Type B pancreatic cell (in vitro differentiated cells): ENCODE results near the gene USP19. TPM values are rescaled to one million over a fixed set of nuclear protein-coding genes. Genes with fewer than 3 reads are reported as not detected.
A peak's percentile ranks its signal among the peaks of the same experiment; 100 is the strongest.

Experiments used
- DNase-seq: peaks from one replicate; pipeline ENCODE4 v3.0.0; 2021; ENCODE audit warnings: mixed read lengths; ENCODE audit not compliant: unreplicated experiment; ENCODE audit errors: extremely low spot score
- H3K27ac Mint-ChIP-seq: 2 replicates; pipeline ENCODE4 v1.8.0; 2021; ENCODE audit warnings: mild to moderate bottlenecking, mixed read lengths
- H3K27me3 Mint-ChIP-seq: 2 replicates; pipeline ENCODE4 v1.8.0; 2021; ENCODE audit warnings: mixed read lengths
- H3K36me3 Mint-ChIP-seq: 2 replicates; pipeline ENCODE4 v1.8.0; 2021; ENCODE audit warnings: mixed read lengths
- H3K4me1 Mint-ChIP-seq: one replicate; pipeline ENCODE4 v1.8.0; 2021; ENCODE audit warnings: mixed read lengths; ENCODE audit not compliant: unreplicated experiment
- H3K4me3 Mint-ChIP-seq: 2 replicates; pipeline ENCODE4 v1.8.0; 2021; ENCODE audit warnings: mild to moderate bottlenecking, mixed read lengths
- H3K9me3 Mint-ChIP-seq: 2 replicates; pipeline ENCODE4 v1.8.0; 2021; ENCODE audit warnings: mixed read lengths
- total RNA-seq: library from RNA; stranded (reverse); gene quantifications from 2 replicates; pipeline ENCODE4 v1.2.1, GENCODE V29; 2021; ENCODE audit warnings: low replicate concordance
- TF ChIP-seq, protein P1 (sequence below): fragments of 200-600 bp; sonication (generic); conservative IDR thresholded peaks from 2 replicates; pipeline ENCODE4 v1.5.0; 2021; ENCODE audit warnings: antibody characterized with exemption, mild to moderate bottlenecking

Gene USP19
- total RNA-seq, 1 donor from 2014 or later, result 86.4 TPM

DNA sequence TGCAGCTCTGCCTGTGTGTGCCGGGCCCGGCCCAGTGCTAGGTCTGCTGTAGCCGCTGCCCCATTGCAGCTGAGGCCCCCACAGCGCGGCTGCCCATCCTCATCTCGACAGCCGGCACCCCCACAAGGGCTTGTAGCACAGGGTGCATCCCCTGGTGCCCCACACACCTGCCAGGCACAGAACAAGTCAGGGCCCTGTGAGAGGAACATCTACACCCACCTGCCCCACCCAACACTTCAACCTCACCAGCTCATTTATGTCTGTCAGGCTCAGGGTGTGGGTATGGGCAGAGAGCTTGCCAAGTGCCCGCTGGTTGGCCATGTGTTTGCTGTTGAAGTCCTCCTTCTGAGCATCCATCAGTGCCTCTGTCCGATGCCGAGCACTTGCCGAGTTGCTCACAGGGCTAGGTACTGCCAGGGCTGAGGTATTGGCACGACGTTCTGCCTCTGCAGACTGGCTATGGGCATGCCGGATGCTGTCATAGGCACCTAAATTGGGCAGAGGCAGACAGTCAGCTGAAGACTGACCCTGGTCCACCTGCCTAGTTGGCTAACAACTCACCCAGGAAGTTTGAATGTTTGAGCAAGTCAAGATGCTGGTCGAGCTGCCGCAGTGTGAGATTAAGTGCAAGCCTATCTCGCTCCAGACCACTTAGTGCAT is 2.4 kb upstream of the USP19 start:
- H3K4me1 Mint-ChIP-seq, result peaks cover 3% of the 10 kb centered on the region
- H3K27ac Mint-ChIP-seq, result no peak overlapping the region
- TF ChIP-seq, protein P1, sequence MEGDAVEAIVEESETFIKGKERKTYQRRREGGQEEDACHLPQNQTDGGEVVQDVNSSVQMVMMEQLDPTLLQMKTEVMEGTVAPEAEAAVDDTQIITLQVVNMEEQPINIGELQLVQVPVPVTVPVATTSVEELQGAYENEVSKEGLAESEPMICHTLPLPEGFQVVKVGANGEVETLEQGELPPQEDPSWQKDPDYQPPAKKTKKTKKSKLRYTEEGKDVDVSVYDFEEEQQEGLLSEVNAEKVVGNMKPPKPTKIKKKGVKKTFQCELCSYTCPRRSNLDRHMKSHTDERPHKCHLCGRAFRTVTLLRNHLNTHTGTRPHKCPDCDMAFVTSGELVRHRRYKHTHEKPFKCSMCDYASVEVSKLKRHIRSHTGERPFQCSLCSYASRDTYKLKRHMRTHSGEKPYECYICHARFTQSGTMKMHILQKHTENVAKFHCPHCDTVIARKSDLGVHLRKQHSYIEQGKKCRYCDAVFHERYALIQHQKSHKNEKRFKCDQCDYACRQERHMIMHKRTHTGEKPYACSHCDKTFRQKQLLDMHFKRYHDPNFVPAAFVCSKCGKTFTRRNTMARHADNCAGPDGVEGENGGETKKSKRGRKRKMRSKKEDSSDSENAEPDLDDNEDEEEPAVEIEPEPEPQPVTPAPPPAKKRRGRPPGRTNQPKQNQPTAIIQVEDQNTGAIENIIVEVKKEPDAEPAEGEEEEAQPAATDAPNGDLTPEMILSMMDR, result no peak
- DNase-seq, result no peak
- H3K36me3 Mint-ChIP-seq, result no peaks in the 10 kb centered on the region
- no peaks in the 10 kb centered on the region for H3K27me3 Mint-ChIP-seq
- H3K4me3 Mint-ChIP-seq, result no peak overlapping the region
- no peaks in the 10 kb centered on the region for H3K9me3 Mint-ChIP-seq

DNA sequence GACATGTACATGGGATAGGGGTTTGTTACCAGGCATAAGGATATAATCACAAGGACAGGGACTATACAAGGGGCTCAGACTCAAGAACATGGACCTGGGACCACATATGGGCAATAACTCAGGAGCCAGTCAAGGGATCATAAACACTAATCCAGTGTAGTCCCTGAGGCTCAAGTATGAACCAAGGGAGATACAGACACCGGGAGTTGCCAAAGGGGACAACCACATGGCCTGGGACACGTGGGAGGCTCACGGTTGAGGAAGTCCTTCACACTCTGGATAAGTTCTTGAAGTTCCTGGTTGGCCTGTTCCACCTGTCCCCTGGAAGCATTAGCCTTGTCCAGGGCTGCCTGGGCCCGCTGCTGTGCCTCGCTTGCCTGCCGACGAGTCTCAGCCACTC is 1.8 kb upstream of the USP19 start:
- TF ChIP-seq, protein P1, result no peak
- Mint-ChIP-seq H3K36me3 (no peaks in the 10 kb centered on the region), H3K4me3 (peak overlapping the region; percentile 61), H3K4me1 (peaks cover 3% of the 10 kb centered on the region), H3K27ac (peak overlapping the region; percentile 81), H3K9me3 (no peaks in the 10 kb centered on the region), H3K27me3 (no peaks in the 10 kb centered on the region)
- no peak for DNase-seq

DNA sequence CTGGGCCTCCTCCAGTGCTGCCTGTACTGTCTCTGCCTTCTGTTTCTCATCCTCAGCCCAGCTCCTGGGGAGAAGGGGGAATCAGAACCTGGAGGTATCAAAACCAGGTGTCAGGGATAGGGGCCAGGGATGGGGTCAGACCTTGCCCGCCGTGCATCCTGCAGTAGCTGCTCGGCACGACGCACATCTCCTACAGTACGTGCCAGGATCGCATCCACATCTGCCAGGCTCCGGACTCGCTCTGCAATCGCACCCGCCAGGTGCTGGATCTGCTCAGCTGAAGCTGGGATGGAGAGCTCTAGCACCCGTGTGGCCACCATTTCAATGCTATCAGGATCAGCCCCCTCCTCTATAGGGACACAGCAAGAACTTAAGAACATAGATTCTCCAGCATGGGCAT is 1.4 kb upstream of the USP19 start:
- peaks cover 3% of the 10 kb centered on the region for H3K4me1 Mint-ChIP-seq
- no peaks in the 10 kb centered on the region for H3K36me3 Mint-ChIP-seq
- H3K9me3 Mint-ChIP-seq, result no peaks in the 10 kb centered on the region
- TF ChIP-seq, protein P1, result no peak
- peak overlapping the region; percentile 61 for H3K4me3 Mint-ChIP-seq
- no peaks in the 10 kb centered on the region for H3K27me3 Mint-ChIP-seq
- DNase-seq, result no peak
- peak overlapping the region; percentile 81 for H3K27ac Mint-ChIP-seq

DNA sequence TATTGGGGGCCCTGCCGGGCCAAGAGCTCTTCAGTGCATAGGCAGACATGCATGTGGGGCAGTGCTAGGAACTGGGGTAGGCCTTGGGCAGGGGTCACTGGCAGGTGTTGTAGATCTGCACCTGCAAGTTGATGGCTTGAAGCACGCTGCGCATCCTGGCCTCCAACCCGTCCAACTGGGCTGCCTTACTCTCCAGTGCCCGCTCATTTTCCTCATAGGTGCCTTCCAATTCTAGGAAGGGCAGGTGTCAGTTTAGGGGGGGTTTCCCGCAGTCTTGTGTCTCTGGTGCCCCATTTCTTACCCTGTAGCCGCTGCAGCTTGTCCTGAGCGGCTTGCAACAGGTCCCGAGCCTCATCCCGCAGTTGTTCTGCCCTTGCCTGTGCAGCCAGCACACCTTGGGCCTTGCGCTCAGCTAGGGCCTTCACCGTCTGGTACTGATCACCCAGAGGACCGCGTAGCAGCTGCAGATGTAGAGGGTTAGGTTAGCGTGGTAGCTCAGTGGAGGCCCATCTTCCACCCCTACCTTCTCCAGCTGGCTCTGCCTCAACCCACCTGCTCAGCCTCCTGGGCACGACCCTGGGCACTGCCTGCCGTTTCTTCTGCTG is 611 bp upstream of the USP19 start:
- TF ChIP-seq, protein P1, result no peak
- no peaks in the 10 kb centered on the region for H3K27me3 Mint-ChIP-seq
- peak overlapping the region; percentile 81 for H3K27ac Mint-ChIP-seq
- peak overlapping the region; percentile 91 for H3K4me3 Mint-ChIP-seq
- H3K9me3 Mint-ChIP-seq, result no peaks in the 10 kb centered on the region
- H3K4me1 Mint-ChIP-seq, result peaks cover 3% of the 10 kb centered on the region
- no peak for DNase-seq
- no peaks in the 10 kb centered on the region for H3K36me3 Mint-ChIP-seq

DNA sequence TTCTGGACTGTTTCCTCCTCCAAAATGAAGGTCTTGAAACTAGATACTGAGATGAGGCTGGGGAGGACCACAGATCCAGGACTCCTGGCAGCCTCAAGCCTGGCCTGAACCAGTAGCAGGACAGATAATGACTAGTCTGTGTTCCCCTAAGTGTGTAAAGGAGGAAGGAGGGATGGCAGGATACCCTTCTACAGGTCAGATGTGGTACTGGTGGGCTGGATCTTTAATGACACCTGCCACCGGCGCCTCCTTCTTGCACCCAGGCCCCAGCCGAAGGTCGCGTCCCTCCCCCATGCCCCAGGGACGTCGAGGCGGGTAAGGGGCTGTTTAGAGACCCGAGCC is 556 bp downstream of the USP19 start:
- Mint-ChIP-seq H3K9me3 (no peaks in the 10 kb centered on the region), H3K36me3 (no peaks in the 10 kb centered on the region), H3K4me3 (peak overlapping the region; percentile 91), H3K27me3 (no peaks in the 10 kb centered on the region), H3K4me1 (peaks cover 3% of the 10 kb centered on the region), H3K27ac (peak overlapping the region; percentile 94)
- TF ChIP-seq, protein P1, result peak; percentile 18
- no peak for DNase-seq
